HCT116 (cell line): ENCODE measurements around the gene ROR2. TPM values are rescaled to one million over a fixed set of nuclear protein-coding genes. Genes with fewer than 3 reads are reported as not detected.

Experiments used
- ATAC-seq: fragments of 200-7000 bp; cut with Tn5 transposase; 2 replicates; pipeline ENCODE4 v1.9.1; 2020; ENCODE audit warnings: mild to moderate bottlenecking, moderate library complexity
- BruUV-seq: library from RNA; stranded (reverse); fragments of 400-500 nt; replicated peaks from 2 replicates; lab custom pipeline; 2021; lab: Mats Ljungman, UMichigan
- CTCF ChIA-PET: fragments of 300-600 bp; sonication (Branson Sonifier 250); formaldehyde crosslinking; loops from one replicate; lab custom pipeline; 2021; ENCODE audit warnings: antibody characterized with exemption; lab: Charles Lee
- POLR2A ChIA-PET: fragments of 300-600, 350-600 bp; sonication (Branson Sonifier 250); formaldehyde crosslinking; loops from one replicate; lab custom pipeline; 2021; ENCODE audit warnings: antibody characterized with exemption; lab: Charles Lee
- RAD21 ChIA-PET, 2 experiments: fragments of 300-600 bp; sonication (Branson Sonifier 250); formaldehyde crosslinking; loops; one replicate each; lab custom pipeline; 2023; ENCODE audit warnings: low total read pairs in 2 of 2; ENCODE audit not compliant: uncharacterized antibody in 2 of 2, unreplicated experiment in 2 of 2, low non-redundant PET in 1 of 2; lab: Charles Lee
- DNase-seq: peaks from one replicate; pipeline ENCODE4 v3.0.0-alpha.2; 2010; ENCODE audit warnings: low read depth, low spot score
- H2AFZ ChIP-seq: fragments of 200-600 bp; shearing (Covaris generic), sonication (generic); 2 replicates; pipeline ENCODE4 v1.6.1; 2017; ENCODE audit warnings: low read depth, mixed run types, mixed read lengths, antibody characterized with exemption, low read length; ENCODE audit not compliant: poor library complexity, severe bottlenecking
- H3K27ac ChIP-seq: 2 replicates; pipeline ENCODE4 v1.5.1; 2012; ENCODE audit warnings: low read depth, low read length
- H3K27me3 ChIP-seq: fragments of 200-600 bp; sonication (generic); 2 replicates; pipeline ENCODE4 v1.6.1; 2016; ENCODE audit warnings: mixed run types, low read length, mixed read lengths; ENCODE audit not compliant: insufficient read depth
- H3K36me3 ChIP-seq, 2 experiments: fragments of 200-500 bp in 1 of 2; fragments of 200-600 bp in 1 of 2; sonication (Bioruptor generic) in 1 of 2; sonication (generic) in 1 of 2; 2 replicates each; pipeline versions ENCODE4 v1.5.1 to v1.6.1; 2014 to 2016; ENCODE audit warnings: low read length in 2 of 2, inconsistent platforms in 1 of 2, mixed read lengths in 1 of 2, mixed run types in 1 of 2; ENCODE audit not compliant: insufficient read depth in 2 of 2, control insufficient read depth in 1 of 2
- H3K4me1 ChIP-seq, 2 experiments: fragments of 200-600 bp in 1 of 2; sonication (generic) in 1 of 2; 2 replicates each; pipeline versions ENCODE4 v1.5.1 to v1.6.1; 2012 to 2017; ENCODE audit warnings: low read length in 2 of 2, inconsistent platforms in 1 of 2, mild to moderate bottlenecking in 1 of 2, mixed read lengths in 1 of 2, mixed run types in 1 of 2, moderate library complexity in 1 of 2; ENCODE audit not compliant: insufficient read depth in 2 of 2, control insufficient read depth in 1 of 2
- H3K4me2 ChIP-seq: fragments of 200-600 bp; sonication (generic); 2 replicates; pipeline ENCODE4 v1.6.1; 2017; ENCODE audit warnings: mixed run types, low read length, mixed read lengths
- H3K4me3 ChIP-seq, 2 experiments: fragments of 200-600 bp in 1 of 2; sonication (generic) in 1 of 2; replicated peaks in 1 of 2; 2 replicates each; pipeline ENCODE4 v1.5.1; 2011 to 2016; ENCODE audit warnings: low read length in 2 of 2, control low read depth in 1 of 2, low read depth in 1 of 2, mild to moderate bottlenecking in 1 of 2, mixed read lengths in 1 of 2, mixed run types in 1 of 2
- H3K79me2 ChIP-seq: fragments of 200-600 bp; sonication (generic); 2 replicates; pipeline ENCODE4 v1.6.1; 2017; ENCODE audit warnings: mild to moderate bottlenecking, mixed run types, low read length, moderate library complexity, mixed read lengths; ENCODE audit not compliant: insufficient read depth
- H3K9ac ChIP-seq: fragments of 200-600 bp; sonication (generic); 2 replicates; pipeline ENCODE4 v1.6.1; 2016; ENCODE audit warnings: low read length, mixed read lengths
- H3K9me2 ChIP-seq: fragments of 200-600 bp; sonication (generic), shearing (Covaris generic); 2 replicates; pipeline ENCODE4 v1.6.1; 2017; ENCODE audit warnings: mixed run types, mild to moderate bottlenecking, moderate library complexity; ENCODE audit not compliant: insufficient read depth
- H3K9me3 ChIP-seq, 2 experiments: fragments of 200-500 bp in 1 of 2; fragments of 200-600 bp in 1 of 2; sonication (Bioruptor generic) in 1 of 2; sonication (generic) in 1 of 2; 2 replicates each; pipeline ENCODE4 v1.6.1; 2014 to 2017; ENCODE audit warnings: low read length in 2 of 2, mixed read lengths in 2 of 2, inconsistent platforms in 1 of 2, low read depth in 1 of 2, mild to moderate bottlenecking in 1 of 2, mixed run types in 1 of 2, moderate library complexity in 1 of 2; ENCODE audit not compliant: control insufficient read depth in 1 of 2, insufficient read depth in 1 of 2
- H4K20me1 ChIP-seq: fragments of 200-600 bp; sonication (generic), shearing (Covaris generic); 2 replicates; pipeline ENCODE4 v1.6.1; 2017; ENCODE audit warnings: mixed run types, mild to moderate bottlenecking, moderate library complexity; ENCODE audit not compliant: insufficient read depth
- CBX3 ChIP-seq: IDR thresholded peaks from 2 replicates; pipeline ENCODE4 v1.6.1; 2012; ENCODE audit warnings: low read depth
- CEBPB ChIP-seq: IDR thresholded peaks from 2 replicates; pipeline ENCODE4 v1.6.1; 2012; ENCODE audit warnings: low read depth
- EGR1 ChIP-seq: IDR thresholded peaks from 2 replicates; pipeline ENCODE4 v1.6.1; 2012; ENCODE audit warnings: low read depth
- ELF1 ChIP-seq: IDR thresholded peaks from 2 replicates; pipeline ENCODE4 v1.6.1; 2012; ENCODE audit warnings: low read depth, borderline replicate concordance
- EZH2 ChIP-seq: fragments of 200-600 bp; sonication (generic); IDR thresholded peaks from 2 replicates; pipeline ENCODE4 v1.6.1; 2017; ENCODE audit warnings: antibody characterized with exemption, mixed run types
- EZH2phosphoT487 ChIP-seq: fragments of 200-600 bp; IDR thresholded peaks from 2 replicates; pipeline ENCODE4 v1.6.1; 2018; ENCODE audit warnings: antibody characterized with exemption, borderline replicate concordance
- FOSL1 ChIP-seq: IDR thresholded peaks from 2 replicates; pipeline ENCODE4 v1.6.1; 2012; ENCODE audit warnings: low read depth
- MAX ChIP-seq: IDR thresholded peaks from 2 replicates; pipeline ENCODE4 v1.6.1; 2012
- POLR2A ChIP-seq: IDR thresholded peaks from 2 replicates; pipeline ENCODE4 v1.7.0; 2011; ENCODE audit warnings: borderline replicate concordance; ENCODE audit not compliant: insufficient read depth, insufficient read length; ENCODE audit errors: extremely low read depth
- POLR2AphosphoS5 ChIP-seq: IDR thresholded peaks from 2 replicates; pipeline ENCODE4 v1.6.1; 2011; ENCODE audit warnings: mild to moderate bottlenecking, low read depth, low read length, moderate library complexity
- SIN3A ChIP-seq: IDR thresholded peaks from 2 replicates; pipeline ENCODE4 v1.6.1; 2012; ENCODE audit warnings: low read depth
- SP1 ChIP-seq: IDR thresholded peaks from 2 replicates; pipeline ENCODE4 v1.6.1; 2012; ENCODE audit warnings: low read depth
- SRF ChIP-seq: IDR thresholded peaks from 2 replicates; pipeline ENCODE4 v1.6.1; 2012; ENCODE audit warnings: low read depth
- TCF7L2 ChIP-seq: IDR thresholded peaks from 2 replicates; pipeline ENCODE4 v1.7.0; 2011; ENCODE audit warnings: borderline replicate concordance, inconsistent platforms; ENCODE audit not compliant: insufficient read depth, insufficient read length; ENCODE audit errors: extremely low read depth
- YY1 ChIP-seq: IDR thresholded peaks from 2 replicates; pipeline ENCODE4 v1.6.1; 2011; ENCODE audit warnings: low read length, low read depth, moderate library complexity, mild to moderate bottlenecking; ENCODE audit not compliant: insufficient replicate concordance; ENCODE audit errors: extremely low read depth
- ZFX ChIP-seq: fragments of 450-650 bp; IDR thresholded peaks from 2 replicates; pipeline ENCODE4 v1.6.1; 2017
- ZNF274 ChIP-seq: fragments of 200-500 bp; sonication (Bioruptor generic); IDR thresholded peaks from 2 replicates; pipeline ENCODE4 v1.6.1; 2014; ENCODE audit warnings: mild to moderate bottlenecking, low read depth, low read length, inconsistent platforms
- intact Hi-C: fragments of 100-400 bp; cut with micrococcal nuclease; formaldehyde crosslinking; loops from 2 replicates; pipeline ENCODE4 v1.10.0; 2022
- total RNA-seq: library from RNA; stranded (reverse); gene quantifications from one replicate; pipeline ENCODE4 v1.2.1, GENCODE V29; 2021; ENCODE audit not compliant: unreplicated experiment
- TF ChIP-seq, protein P1 (sequence below): IDR thresholded peaks from 2 replicates; pipeline ENCODE4 v1.6.1; 2011; ENCODE audit warnings: mild to moderate bottlenecking, low read length, moderate library complexity; ENCODE audit not compliant: insufficient replicate concordance; ENCODE audit errors: extremely low read depth
- TF ChIP-seq, protein P2 (sequence below): IDR thresholded peaks from 2 replicates; pipeline ENCODE4 v1.6.1; 2012; ENCODE audit warnings: low read depth
- TF ChIP-seq, protein P3 (sequence below), 3 experiments: fragments of 200-600 bp in 1 of 3; sonication (generic) in 1 of 3; IDR thresholded peaks in 2 of 3; conservative IDR thresholded peaks in 1 of 3; 2 replicates each; pipeline ENCODE4 v1.5.1; 2012 to 2017; ENCODE audit warnings: low read depth in 2 of 3, low read length in 2 of 3, antibody characterized with exemption in 1 of 3, borderline replicate concordance in 1 of 3, control low read depth in 1 of 3, mild to moderate bottlenecking in 1 of 3, mixed read lengths in 1 of 3, mixed run types in 1 of 3, moderate library complexity in 1 of 3; ENCODE audit not compliant: insufficient read depth in 1 of 3

ROR2 gene
- total RNA-seq, 1 experiment from 2014 or later = 15.7 TPM

- ChIA-PET RAD21 (no interaction called here), CTCF (interaction anchor here (0.9 kb wide), 1 partner anchor 9 kb away, joined by 3 read pairs; no protein-coding TSS in a partner anchor), POLR2A (no interaction called here)
- Histone ChIP-seq H3K27ac (no peak overlapping the region), H2AFZ (no peak overlapping the region), H3K9ac (no peak overlapping the region), H3K4me3 (no peak overlapping the region), H3K27me3 (no peaks in the 10 kb centered on the region), H3K4me2 (no peak overlapping the region), H4K20me1 (no peaks in the 10 kb centered on the region), H3K36me3 (no peaks in the 10 kb centered on the region), H3K79me2 (no peaks in the 10 kb centered on the region), H3K9me3 (no peaks in the 10 kb centered on the region), H3K4me1 (peaks cover 3 to 7% of the 10 kb centered on the region in 2 experiments; a peak in 3 of 4 replicates), H3K9me2 (no peaks in the 10 kb centered on the region)
- no TSS peak for BruUV-seq
- TF ChIP-seq ELF1 (no peak), ZFX (no peak), EGR1 (no peak), MAX (no peak), EZH2 (no peak), FOSL1 (no peak), YY1 (no peak), TCF7L2 (no peak), POLR2A (no peak), SP1 (no peak), ZNF274 (no peak), CBX3 (no peak), CEBPB (no peak), SRF (no peak), EZH2phosphoT487 (no peak), POLR2AphosphoS5 (no peak), SIN3A (no peak)
- TF ChIP-seq, protein P1, sequence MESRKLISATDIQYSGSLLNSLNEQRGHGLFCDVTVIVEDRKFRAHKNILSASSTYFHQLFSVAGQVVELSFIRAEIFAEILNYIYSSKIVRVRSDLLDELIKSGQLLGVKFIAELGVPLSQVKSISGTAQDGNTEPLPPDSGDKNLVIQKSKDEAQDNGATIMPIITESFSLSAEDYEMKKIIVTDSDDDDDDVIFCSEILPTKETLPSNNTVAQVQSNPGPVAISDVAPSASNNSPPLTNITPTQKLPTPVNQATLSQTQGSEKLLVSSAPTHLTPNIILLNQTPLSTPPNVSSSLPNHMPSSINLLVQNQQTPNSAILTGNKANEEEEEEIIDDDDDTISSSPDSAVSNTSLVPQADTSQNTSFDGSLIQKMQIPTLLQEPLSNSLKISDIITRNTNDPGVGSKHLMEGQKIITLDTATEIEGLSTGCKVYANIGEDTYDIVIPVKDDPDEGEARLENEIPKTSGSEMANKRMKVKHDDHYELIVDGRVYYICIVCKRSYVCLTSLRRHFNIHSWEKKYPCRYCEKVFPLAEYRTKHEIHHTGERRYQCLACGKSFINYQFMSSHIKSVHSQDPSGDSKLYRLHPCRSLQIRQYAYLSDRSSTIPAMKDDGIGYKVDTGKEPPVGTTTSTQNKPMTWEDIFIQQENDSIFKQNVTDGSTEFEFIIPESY = no peak
- TF ChIP-seq, protein P2, sequence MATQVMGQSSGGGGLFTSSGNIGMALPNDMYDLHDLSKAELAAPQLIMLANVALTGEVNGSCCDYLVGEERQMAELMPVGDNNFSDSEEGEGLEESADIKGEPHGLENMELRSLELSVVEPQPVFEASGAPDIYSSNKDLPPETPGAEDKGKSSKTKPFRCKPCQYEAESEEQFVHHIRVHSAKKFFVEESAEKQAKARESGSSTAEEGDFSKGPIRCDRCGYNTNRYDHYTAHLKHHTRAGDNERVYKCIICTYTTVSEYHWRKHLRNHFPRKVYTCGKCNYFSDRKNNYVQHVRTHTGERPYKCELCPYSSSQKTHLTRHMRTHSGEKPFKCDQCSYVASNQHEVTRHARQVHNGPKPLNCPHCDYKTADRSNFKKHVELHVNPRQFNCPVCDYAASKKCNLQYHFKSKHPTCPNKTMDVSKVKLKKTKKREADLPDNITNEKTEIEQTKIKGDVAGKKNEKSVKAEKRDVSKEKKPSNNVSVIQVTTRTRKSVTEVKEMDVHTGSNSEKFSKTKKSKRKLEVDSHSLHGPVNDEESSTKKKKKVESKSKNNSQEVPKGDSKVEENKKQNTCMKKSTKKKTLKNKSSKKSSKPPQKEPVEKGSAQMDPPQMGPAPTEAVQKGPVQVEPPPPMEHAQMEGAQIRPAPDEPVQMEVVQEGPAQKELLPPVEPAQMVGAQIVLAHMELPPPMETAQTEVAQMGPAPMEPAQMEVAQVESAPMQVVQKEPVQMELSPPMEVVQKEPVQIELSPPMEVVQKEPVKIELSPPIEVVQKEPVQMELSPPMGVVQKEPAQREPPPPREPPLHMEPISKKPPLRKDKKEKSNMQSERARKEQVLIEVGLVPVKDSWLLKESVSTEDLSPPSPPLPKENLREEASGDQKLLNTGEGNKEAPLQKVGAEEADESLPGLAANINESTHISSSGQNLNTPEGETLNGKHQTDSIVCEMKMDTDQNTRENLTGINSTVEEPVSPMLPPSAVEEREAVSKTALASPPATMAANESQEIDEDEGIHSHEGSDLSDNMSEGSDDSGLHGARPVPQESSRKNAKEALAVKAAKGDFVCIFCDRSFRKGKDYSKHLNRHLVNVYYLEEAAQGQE = no peak
- TF ChIP-seq, protein P3, sequence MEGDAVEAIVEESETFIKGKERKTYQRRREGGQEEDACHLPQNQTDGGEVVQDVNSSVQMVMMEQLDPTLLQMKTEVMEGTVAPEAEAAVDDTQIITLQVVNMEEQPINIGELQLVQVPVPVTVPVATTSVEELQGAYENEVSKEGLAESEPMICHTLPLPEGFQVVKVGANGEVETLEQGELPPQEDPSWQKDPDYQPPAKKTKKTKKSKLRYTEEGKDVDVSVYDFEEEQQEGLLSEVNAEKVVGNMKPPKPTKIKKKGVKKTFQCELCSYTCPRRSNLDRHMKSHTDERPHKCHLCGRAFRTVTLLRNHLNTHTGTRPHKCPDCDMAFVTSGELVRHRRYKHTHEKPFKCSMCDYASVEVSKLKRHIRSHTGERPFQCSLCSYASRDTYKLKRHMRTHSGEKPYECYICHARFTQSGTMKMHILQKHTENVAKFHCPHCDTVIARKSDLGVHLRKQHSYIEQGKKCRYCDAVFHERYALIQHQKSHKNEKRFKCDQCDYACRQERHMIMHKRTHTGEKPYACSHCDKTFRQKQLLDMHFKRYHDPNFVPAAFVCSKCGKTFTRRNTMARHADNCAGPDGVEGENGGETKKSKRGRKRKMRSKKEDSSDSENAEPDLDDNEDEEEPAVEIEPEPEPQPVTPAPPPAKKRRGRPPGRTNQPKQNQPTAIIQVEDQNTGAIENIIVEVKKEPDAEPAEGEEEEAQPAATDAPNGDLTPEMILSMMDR (IDR thresholded peaks at IDR 0.05 in 2 of 3, conservative IDR thresholded peaks at IDR 0.05 in 1 of 3; ENCODE audit: borderline replicate concordance in 1 of 3, insufficient read depth in 1 of 3, low read depth in 2 of 3, low read length in 2 of 3) = no peak
- ATAC-seq (no peak), DNase-seq (no peak)
- intact Hi-C loops = no loop called here
Observed at GRCh38 chr9:91958174-91958573, 8.1 kb upstream of the ROR2 start.
